Measurements from ENCODE around the gene PTPN23.
A peak's percentile ranks its signal among the peaks of the same experiment; 100 is the strongest.

PTPN23 gene

DNA sequence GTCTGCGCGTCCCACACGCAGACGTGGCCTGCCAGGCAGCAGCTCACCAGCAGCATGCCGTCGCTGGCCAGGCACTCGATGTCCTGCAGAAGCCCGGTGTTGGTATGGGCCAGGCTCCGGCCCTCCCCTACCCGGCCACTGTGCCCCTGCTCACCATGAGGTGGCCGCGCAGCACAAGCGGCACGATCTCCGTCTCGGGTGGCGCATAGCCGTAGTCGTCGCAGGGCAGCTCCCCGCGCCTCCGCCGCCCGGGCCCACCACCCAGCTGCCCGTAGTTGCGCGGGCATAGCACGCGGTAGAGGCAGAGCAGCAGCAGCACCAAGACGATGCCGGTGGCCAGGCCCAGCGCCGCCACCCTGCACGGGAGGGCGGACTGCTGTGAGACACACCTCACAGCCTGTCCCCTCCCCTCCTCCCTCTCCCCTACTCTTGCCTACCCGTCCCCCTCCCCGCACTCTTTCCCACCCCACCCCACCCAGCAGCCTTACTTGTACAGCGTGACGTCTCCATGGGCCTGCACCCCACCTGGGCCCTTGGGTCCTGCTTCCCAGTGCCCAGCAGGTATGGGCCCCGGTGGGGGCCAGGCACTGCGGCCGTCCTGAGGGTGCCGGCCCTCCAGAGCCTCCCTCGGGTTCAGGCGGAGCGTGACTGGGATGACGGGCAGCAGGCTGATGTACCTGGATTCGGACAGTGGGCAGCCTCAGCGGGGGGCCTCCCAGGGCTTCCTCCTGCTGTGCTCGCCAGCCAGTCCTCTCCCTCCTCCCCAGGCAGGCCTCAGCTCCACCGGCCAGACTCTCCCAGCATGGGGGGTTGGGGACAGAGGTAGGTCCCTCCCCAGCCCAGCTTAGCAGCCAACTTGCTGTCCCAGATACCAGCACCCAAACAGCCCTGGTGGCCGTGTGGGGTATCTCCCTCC lies 37.6 kb downstream of the PTPN23 start:
- H4K20me1 ChIP-seq = peaks cover 38% of the 10 kb centered on the region
- TF ChIP-seq Cebpa-rat (IDR thresholded peaks at IDR 0.05) = no peak
- peaks cover 65% of the 10 kb centered on the region for H3K4me1 ChIP-seq
- H3K4me3 ChIP-seq = no peak overlapping the region
- peaks cover 68% of the 10 kb centered on the region for H3K36me3 ChIP-seq
- H3K27ac ChIP-seq = peak overlapping the region; percentile 22; the same call in 1 of the 2 replicates
- no peak overlapping the region for H3K9ac ChIP-seq
- H3K9me3 ChIP-seq = no peaks in the 10 kb centered on the region
- H3K27me3 ChIP-seq = no peaks in the 10 kb centered on the region
- 0 out of 2 replicates have a peak overlapping the region, but pooled peaks have one; percentile 22 for H3K4me2 ChIP-seq

DNA sequence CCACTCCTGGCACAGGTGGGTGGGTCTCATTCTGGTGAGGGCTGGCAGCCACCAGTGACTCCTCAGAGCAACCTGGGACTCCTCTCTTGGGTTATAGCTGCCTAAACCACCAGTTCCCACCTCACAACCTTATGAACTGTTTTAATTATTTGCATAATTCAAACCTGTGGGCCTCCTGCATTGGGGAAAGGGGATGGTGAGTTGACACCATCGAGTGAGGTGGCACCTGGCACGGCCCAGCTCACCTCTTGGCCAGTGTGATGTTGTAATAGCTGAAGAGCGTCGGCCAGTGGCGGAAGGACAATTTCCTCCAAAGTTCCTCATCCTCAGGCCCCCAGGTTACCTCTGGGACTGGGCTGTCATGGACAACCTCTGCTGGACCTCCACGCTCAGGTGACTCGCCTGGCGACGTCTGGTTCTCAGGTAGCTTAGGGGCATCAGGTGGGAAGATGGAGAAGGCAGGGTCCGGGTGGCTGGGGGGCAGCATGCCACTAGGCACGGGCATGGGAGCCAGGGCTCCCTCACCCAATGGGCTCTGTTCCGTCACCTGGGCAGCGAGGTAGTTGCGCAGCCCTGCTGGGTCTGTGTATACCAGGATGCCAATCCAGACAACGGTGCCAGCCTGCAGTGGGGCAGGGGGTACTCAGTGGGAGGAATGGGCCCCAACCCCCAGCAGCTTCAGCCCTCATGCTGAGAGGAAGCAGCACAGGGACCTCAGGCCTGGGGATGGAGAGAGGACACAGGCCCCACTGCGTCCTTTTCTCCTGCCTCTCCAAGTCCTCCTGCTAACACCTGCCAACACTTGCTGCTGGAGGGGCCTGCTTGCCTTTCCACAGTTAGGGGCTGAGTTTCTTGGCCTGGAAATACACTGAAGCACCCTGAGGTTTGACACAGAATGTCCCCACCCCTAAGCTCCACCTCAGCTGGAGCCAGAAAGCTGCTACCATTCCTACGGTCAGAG lies 38.5 kb downstream of the PTPN23 start:
- no peaks in the 10 kb centered on the region for H3K9me3 ChIP-seq
- H3K4me3 ChIP-seq = no peak overlapping the region
- H3K36me3 ChIP-seq = peaks cover 68% of the 10 kb centered on the region
- no peak overlapping the region for H3K9ac ChIP-seq
- no peak for TF ChIP-seq Cebpa-rat (IDR thresholded peaks at IDR 0.05)
- H3K27ac ChIP-seq = peak overlapping the region; percentile 43; the same call in 1 of the 2 replicates
- H3K4me1 ChIP-seq = peaks cover 56% of the 10 kb centered on the region
- peaks cover 28% of the 10 kb centered on the region for H4K20me1 ChIP-seq
- no peak overlapping the region for H3K4me2 ChIP-seq
- no peaks in the 10 kb centered on the region for H3K27me3 ChIP-seq

DNA sequence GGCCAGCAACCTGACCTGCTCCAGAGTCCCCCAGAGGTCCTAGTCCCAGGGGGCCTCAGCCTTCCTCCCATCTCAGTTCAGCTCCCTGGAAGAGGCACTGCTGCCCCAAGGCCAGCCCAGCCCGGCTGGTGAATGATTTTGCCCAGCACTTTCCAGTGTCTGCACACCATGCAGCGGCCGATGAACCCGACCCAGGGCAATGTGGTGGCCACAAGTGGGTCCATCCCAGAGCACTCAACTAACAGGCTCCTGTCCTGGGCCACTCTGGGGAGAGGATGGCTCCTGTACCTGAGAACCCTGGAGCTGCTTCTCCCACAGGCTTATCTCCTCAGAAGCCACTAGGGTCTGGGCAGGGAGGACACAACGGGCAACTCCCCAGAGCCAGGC lies 39.2 kb downstream of the PTPN23 start:
- Histone ChIP-seq H3K4me2 (no peak overlapping the region), H3K27ac (peak overlapping the region; percentile 43; the same call in 1 of the 2 replicates), H3K4me1 (peaks cover 49% of the 10 kb centered on the region), H3K27me3 (no peaks in the 10 kb centered on the region), H3K4me3 (no peak overlapping the region), H3K9ac (no peak overlapping the region), H3K9me3 (no peaks in the 10 kb centered on the region), H3K36me3 (peaks cover 72% of the 10 kb centered on the region), H4K20me1 (peaks cover 22% of the 10 kb centered on the region)
- TF ChIP-seq Cebpa-rat (IDR thresholded peaks at IDR 0.05) = no peak

DNA sequence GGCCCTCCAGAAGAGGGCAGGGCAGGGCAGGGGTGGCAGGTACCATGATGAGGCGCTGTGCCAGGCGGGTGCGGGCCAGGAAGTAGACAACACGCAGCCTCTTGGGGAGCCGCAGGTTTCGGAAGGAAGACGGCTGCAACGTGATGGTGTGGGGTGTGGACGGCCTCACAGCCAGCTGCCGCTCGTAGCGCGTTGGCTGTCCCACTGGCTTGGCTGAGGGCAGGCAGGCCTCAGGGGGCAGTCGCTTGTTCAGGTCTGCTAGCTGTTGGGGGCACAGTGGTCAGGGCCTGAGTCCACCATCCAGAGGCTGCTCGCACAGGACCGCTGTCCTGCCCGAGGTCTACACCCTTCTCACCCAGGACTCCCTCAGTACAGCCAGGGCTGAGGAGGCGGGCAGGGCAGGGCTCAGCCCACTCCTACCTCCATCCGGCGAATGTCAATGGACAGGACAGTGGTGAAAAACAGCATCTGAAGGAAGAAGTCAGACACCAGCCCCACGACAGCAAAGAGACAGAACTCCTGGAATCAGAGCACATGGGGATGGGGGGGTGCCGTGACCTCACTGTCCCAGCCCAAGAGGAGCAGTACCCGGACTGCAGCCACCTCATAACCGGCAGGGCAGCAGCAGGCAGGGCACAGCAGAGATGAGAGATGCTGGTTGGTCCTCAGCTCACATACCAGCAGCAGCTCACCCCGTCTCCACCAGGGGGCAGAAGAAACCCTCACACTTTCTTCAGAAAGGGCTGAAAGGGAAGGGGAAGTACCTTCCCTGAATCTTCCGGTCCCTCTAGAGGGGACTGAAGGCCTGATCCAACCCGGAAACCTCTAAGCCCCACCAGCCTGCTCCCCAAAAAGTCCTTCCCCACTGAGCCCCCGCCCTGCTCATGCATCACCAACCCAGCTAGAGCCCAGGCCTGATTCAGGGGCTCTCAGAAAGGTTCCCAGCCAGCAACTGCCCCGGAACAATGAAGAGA lies 40.0 kb downstream of the PTPN23 start:
- TF ChIP-seq Cebpa-rat (IDR thresholded peaks at IDR 0.05) = no peak
- peaks cover 42% of the 10 kb centered on the region for H3K4me1 ChIP-seq
- H4K20me1 ChIP-seq = peaks cover 14% of the 10 kb centered on the region
- peak overlapping the region; percentile 69 for H3K4me2 ChIP-seq
- H3K27ac ChIP-seq = peak overlapping the region; percentile 81
- peaks cover 79% of the 10 kb centered on the region for H3K36me3 ChIP-seq
- no peaks in the 10 kb centered on the region for H3K9me3 ChIP-seq
- H3K27me3 ChIP-seq = no peaks in the 10 kb centered on the region
- peak overlapping the region; percentile 58 for H3K9ac ChIP-seq
- H3K4me3 ChIP-seq = no peak overlapping the region

DNA sequence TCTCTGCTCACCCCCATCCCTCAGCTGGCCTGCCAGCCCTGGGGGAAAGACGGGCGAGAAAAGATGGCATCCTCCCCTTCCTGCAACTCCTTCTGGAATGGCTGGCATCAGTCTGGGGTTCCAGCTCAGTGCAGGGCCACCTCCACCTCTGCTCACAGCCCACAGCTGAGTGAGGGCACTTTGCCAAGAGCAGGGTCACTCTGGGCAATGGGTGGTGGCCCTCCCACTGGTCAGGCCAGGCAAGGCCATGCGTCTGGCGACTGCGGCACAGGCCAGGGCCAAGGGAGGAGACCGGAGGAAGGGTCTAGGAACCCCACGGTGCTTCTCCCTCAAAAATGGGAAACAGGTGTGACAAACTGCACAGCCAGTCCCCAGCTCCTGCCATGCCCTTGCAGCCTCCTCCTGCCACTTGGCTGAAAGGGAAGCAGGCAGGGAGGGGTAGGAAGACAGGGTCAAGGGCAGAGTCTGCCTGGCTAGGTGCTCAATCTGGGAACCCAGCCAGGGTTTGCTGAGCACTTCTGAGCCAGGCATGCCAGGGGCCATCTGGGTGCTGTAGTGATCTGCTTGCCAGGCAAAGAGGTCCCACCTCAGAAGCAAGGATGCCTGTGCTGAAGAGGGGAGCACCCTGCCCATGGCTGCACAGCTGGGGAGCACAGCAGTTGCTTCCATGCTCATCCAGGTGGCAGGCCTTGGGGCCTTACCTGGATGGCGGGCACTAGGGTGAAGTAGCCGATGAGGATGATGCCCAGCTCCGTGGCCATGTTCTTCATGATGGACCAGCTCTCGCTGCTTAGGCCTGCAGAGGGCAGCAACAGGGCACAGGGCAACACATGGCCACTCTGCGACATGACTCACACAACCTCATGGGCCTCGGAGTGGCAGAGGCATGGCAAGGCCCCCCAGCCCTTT lies 41.2 kb downstream of the PTPN23 start:
- H4K20me1 ChIP-seq = peaks cover 5% of the 10 kb centered on the region; the same call in 1 of the 2 replicates
- no peaks in the 10 kb centered on the region for H3K9me3 ChIP-seq
- peak overlapping the region; percentile 69 for H3K4me2 ChIP-seq
- H3K36me3 ChIP-seq = peaks cover 89% of the 10 kb centered on the region
- H3K27me3 ChIP-seq = no peaks in the 10 kb centered on the region
- H3K27ac ChIP-seq = peak overlapping the region; percentile 81
- H3K4me3 ChIP-seq = no peak overlapping the region
- peak overlapping the region; percentile 58 for H3K9ac ChIP-seq
- no peak for TF ChIP-seq Cebpa-rat (IDR thresholded peaks at IDR 0.05)
- peaks cover 30% of the 10 kb centered on the region for H3K4me1 ChIP-seq

DNA sequence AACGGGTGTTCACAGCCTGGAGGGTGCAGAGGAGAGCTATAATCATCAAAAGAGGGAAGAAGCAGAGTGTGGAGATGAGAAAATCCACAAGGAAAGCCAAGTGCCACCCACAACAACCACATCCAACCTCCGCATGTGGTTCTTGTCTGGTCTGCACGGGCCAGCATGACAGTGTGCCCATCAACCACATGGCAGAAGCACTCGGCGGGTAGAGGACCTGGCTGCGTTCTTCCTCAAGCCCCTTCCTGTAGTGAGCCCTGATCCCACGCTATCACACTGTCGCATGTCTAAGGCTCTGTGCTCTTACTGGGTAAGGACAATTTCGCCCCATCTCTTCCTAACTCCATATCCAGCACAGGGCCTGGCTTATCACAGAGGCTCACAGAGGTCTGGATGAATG lies 41.9 kb downstream of the PTPN23 start:
- Histone ChIP-seq H3K9ac (no peak overlapping the region), H3K9me3 (no peaks in the 10 kb centered on the region), H3K4me3 (no peak overlapping the region), H3K27ac (no peak overlapping the region), H3K27me3 (no peaks in the 10 kb centered on the region), H3K4me1 (peaks cover 23% of the 10 kb centered on the region), H3K36me3 (peaks cover 91% of the 10 kb centered on the region), H4K20me1 (no peaks in the 10 kb centered on the region), H3K4me2 (no peak overlapping the region)
- no peak for TF ChIP-seq Cebpa-rat (IDR thresholded peaks at IDR 0.05)

DNA sequence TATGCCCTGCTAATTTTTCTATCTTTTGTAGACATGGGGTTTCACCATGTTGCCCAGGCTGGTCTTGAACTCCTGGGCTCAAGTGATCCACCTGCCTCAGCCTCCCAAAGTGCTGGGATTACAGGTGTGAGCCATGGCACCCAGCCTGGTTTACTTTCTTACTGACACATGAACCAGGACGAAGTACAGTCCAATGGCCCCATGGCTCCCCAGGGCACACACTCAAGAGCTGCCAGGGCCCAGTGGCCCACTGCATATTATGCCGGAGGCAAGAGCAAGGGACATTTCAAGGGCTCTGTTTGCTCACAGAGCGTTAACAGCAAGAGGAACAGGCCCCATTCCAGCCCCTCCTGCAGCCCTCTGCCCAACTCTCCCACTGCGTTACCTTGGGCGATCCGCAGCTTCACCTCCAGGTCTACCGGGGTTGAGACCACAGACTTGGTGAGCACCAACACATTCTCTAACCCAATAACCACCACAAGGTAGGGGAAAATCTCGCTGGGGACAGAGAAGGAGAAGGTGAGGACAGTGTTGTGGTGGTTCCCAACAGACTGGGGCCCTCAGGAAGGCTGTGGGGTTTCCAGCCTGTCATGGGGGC lies 42.8 kb downstream of the PTPN23 start:
- no peak for TF ChIP-seq Cebpa-rat (IDR thresholded peaks at IDR 0.05)
- Histone ChIP-seq H3K27ac (no peak overlapping the region), H3K36me3 (peaks cover 94% of the 10 kb centered on the region), H3K9ac (no peak overlapping the region), H3K4me1 (peaks cover 19% of the 10 kb centered on the region), H4K20me1 (no peaks in the 10 kb centered on the region), H3K4me2 (no peak overlapping the region), H3K27me3 (no peaks in the 10 kb centered on the region), H3K4me3 (no peak overlapping the region), H3K9me3 (no peaks in the 10 kb centered on the region)

Measured in BLaER1 (cell line).